ENCODE results near the gene LRRC41.

Gene LRRC41

DNA sequence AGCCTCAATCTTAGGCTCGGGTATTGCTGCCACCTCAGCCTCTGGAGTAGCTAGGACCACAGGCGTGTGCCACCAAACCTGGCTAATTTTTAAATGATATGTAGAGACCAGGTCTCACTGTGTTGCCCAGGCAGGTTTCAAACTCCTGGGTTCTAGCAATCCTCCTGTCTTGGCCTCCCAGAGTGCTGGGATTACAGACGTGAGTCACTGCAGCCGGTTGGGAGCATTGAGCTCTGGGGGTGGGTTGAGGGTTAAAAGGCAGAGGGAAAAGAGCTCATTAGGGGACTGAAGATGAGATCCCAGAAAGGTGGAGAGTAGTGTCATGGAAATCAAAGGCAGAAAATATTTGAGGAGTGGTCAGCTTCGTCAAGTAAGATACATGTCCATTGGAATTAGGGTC, 48.7 kb downstream of the LRRC41 start:
- no peak overlapping the region for H2AFZ ChIP-seq (ENCODE audit: low read depth, low read length, severe bottlenecking)
- H3K4me2 ChIP-seq (ENCODE audit: low read depth, low read length, poor library complexity, severe bottlenecking): no peak overlapping the region
- H3F3A ChIP-seq (ENCODE audit: insufficient read depth): peaks cover 3% of the 10 kb centered on the region; the same call in 1 of the 2 replicates
- H3K9me3 ChIP-seq (ENCODE audit: insufficient read depth, low read length): no peaks in the 10 kb centered on the region
- H3K4me3 ChIP-seq (ENCODE audit: insufficient read depth, low read length, poor library complexity, severe bottlenecking): no peak overlapping the region
- H3K9me2 ChIP-seq (replicated peaks; ENCODE audit: insufficient read depth, low read length): no peaks in the 10 kb centered on the region
- H3K79me2 ChIP-seq (ENCODE audit: insufficient read depth, low read length): peaks cover 11% of the 10 kb centered on the region
- no peaks in the 10 kb centered on the region for H3K27me3 ChIP-seq (ENCODE audit: low read length)
- peaks cover 22% of the 10 kb centered on the region; the same call in 1 of the 2 replicates for H3K36me3 ChIP-seq (ENCODE audit: low read length)
- no peak overlapping the region for H3K27ac ChIP-seq (ENCODE audit: low read depth, low read length)
- no peak overlapping the region for H3K9ac ChIP-seq (ENCODE audit: low read length)
- H4K20me1 ChIP-seq (ENCODE audit: low read depth, low read length): no peaks in the 10 kb centered on the region
- TF ChIP-seq EZH2phosphoT487 (conservative IDR thresholded peaks at IDR 0.05; ENCODE audit: low read length): no peak
- TF ChIP-seq, protein P1, sequence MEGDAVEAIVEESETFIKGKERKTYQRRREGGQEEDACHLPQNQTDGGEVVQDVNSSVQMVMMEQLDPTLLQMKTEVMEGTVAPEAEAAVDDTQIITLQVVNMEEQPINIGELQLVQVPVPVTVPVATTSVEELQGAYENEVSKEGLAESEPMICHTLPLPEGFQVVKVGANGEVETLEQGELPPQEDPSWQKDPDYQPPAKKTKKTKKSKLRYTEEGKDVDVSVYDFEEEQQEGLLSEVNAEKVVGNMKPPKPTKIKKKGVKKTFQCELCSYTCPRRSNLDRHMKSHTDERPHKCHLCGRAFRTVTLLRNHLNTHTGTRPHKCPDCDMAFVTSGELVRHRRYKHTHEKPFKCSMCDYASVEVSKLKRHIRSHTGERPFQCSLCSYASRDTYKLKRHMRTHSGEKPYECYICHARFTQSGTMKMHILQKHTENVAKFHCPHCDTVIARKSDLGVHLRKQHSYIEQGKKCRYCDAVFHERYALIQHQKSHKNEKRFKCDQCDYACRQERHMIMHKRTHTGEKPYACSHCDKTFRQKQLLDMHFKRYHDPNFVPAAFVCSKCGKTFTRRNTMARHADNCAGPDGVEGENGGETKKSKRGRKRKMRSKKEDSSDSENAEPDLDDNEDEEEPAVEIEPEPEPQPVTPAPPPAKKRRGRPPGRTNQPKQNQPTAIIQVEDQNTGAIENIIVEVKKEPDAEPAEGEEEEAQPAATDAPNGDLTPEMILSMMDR (IDR thresholded peaks at IDR 0.05; ENCODE audit: insufficient read depth, low read length, poor library complexity, severe bottlenecking): no peak

DNA sequence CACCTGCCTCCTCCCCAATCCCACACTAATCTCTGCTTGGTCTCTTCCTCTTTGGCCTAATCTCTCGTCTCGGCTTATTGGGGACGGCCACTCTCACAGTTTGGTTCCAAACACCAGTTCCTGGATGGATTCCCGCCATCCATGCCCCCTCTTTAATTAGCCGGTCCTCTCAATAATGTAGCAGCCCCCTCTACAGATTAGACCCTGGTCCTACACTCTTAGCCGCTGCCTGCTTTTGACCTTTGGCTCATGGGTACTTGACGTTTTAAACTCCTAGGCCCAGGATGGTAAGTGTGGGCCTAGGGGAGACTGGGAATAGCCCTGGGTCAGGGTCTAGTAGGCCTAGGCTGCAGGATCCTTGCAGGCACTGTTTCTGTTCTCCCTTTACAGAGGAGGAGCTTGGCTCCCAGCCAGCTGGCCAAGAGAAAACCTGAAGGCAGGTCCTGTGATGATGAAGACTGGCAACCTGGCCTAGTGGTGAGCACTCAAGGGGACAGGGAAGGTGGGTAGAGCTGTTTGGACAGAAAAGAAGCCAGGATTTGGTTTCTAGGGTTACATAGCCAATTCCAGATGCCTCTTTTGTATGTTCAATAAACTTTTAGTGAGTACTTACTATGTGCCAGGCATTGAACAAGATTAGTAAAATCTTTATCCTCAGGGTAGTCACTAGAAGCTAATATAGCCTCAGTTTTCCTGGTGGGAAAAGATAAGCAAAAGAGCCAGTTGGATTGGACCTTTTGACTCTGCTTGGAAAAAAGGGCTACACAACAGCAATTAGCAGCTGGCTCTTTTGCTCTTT, 55.1 kb downstream of the LRRC41 start:
- peaks cover 19% of the 10 kb centered on the region for H3K79me2 ChIP-seq (ENCODE audit: insufficient read depth, low read length)
- H2AFZ ChIP-seq (ENCODE audit: low read depth, low read length, severe bottlenecking): no peak overlapping the region
- peaks cover 6% of the 10 kb centered on the region; the same call in 1 of the 2 replicates for H3F3A ChIP-seq (ENCODE audit: insufficient read depth)
- TF ChIP-seq, protein P1 (IDR thresholded peaks at IDR 0.05; ENCODE audit: insufficient read depth, low read length, poor library complexity, severe bottlenecking): peak; percentile 31
- TF ChIP-seq EZH2phosphoT487 (conservative IDR thresholded peaks at IDR 0.05; ENCODE audit: low read length): no peak
- H3K4me2 ChIP-seq (ENCODE audit: low read depth, low read length, poor library complexity, severe bottlenecking): peak overlapping the region; percentile 78
- no peaks in the 10 kb centered on the region for H3K9me3 ChIP-seq (ENCODE audit: insufficient read depth, low read length)
- no peaks in the 10 kb centered on the region for H4K20me1 ChIP-seq (ENCODE audit: low read depth, low read length)
- no peaks in the 10 kb centered on the region for H3K9me2 ChIP-seq (replicated peaks; ENCODE audit: insufficient read depth, low read length)
- peaks cover 17% of the 10 kb centered on the region for H3K36me3 ChIP-seq (ENCODE audit: low read length)
- peak overlapping the region; percentile 72 for H3K27ac ChIP-seq (ENCODE audit: low read depth, low read length)
- peak overlapping the region; percentile 82 for H3K4me3 ChIP-seq (ENCODE audit: insufficient read depth, low read length, poor library complexity, severe bottlenecking)
- H3K27me3 ChIP-seq (ENCODE audit: low read length): no peaks in the 10 kb centered on the region
- peak overlapping the region; percentile 85 for H3K9ac ChIP-seq (ENCODE audit: low read length)

DNA sequence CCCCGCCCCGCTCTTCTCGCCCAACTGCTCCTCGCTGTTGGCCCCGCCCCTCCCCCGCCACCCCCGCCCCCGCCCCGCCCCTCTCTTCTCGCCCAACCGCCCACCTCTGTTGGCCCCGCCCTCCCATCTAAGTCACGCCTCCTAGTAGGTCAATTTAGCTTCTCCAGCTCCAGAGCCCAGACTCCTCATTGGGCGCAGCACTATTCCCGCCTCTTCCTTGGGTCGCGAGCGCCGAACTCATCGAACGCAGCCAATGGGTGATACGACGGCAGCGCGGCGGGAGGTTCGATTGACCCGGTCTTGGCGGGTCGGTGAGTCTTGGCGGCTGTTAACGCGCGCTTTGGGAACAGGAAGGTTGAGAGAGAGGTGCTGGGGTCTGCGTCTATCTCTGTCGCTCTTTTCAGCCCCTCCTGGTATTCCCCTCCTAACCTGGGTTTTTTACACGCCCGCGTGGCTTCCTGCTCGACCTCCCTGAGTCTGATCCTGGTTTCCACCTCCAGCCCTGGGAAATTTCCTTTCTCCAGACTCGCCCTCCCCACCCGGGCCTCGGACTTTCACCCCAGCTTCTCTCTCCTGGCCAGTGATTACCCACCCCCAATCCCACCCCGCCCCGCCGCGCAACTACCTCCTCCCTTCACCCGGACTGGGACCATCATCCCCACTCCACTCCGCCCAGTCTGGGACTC, 55.8 kb downstream of the LRRC41 start, which contains the start of gene RAD54L:
TSS of gene RAD54L (plus strand) at position 328 of the 686 bp plus-strand sequence. CDS start 643 bp downstream, outside the sequence.
- Histone ChIP-seq H3K27me3 (ENCODE audit: low read length) (no peaks in the 10 kb centered on the region), H2AFZ (ENCODE audit: low read depth, low read length, severe bottlenecking) (peak within 1 kb of the TSS; percentile 91), H4K20me1 (ENCODE audit: low read depth, low read length) (no peaks in the 10 kb centered on the region), H3K9me3 (ENCODE audit: insufficient read depth, low read length) (no peaks in the 10 kb centered on the region), H3K4me3 (ENCODE audit: insufficient read depth, low read length, poor library complexity, severe bottlenecking) (peak within 1 kb of the TSS; percentile 95), H3K27ac (ENCODE audit: low read depth, low read length) (peak within 1 kb of the TSS; percentile 72), H3K4me2 (ENCODE audit: low read depth, low read length, poor library complexity, severe bottlenecking) (peak within 1 kb of the TSS; percentile 78), H3K9ac (ENCODE audit: low read length) (peak within 1 kb of the TSS; percentile 85), H3K9me2 (replicated peaks; ENCODE audit: insufficient read depth, low read length) (no peaks in the 10 kb centered on the region), H3K36me3 (ENCODE audit: low read length) (peaks cover 17% of the 10 kb centered on the region), H3K79me2 (ENCODE audit: insufficient read depth, low read length) (peaks cover 19% of the 10 kb centered on the region), H3F3A (ENCODE audit: insufficient read depth) (peaks cover 6% of the 10 kb centered on the region; the same call in 1 of the 2 replicates)
- TF ChIP-seq, protein P1 (IDR thresholded peaks at IDR 0.05; ENCODE audit: insufficient read depth, low read length, poor library complexity, severe bottlenecking): no peak
- TF ChIP-seq EZH2phosphoT487 (conservative IDR thresholded peaks at IDR 0.05; ENCODE audit: low read length): no peak
